OCI-LY7 (cell line): ENCODE data around the gene TAS2R39. TPM values are rescaled to one million over a fixed set of nuclear protein-coding genes. Genes with fewer than 3 reads are reported as not detected.

Experiments used
- BruUV-seq: library from RNA; stranded (reverse); fragments of 400-500 nt; replicated peaks from 2 replicates; lab custom pipeline; 2021; lab: Mats Ljungman, UMichigan
- CTCF ChIA-PET: fragments of 300-600 bp; sonication (Branson Sonifier 250); formaldehyde crosslinking; loops from one replicate; lab custom pipeline; 2022; ENCODE audit warnings: antibody characterized with exemption; ENCODE audit not compliant: unreplicated experiment; lab: Charles Lee
- POLR2A ChIA-PET: fragments of 300-600 bp; sonication (Branson Sonifier 250); formaldehyde crosslinking; loops from one replicate; lab custom pipeline; 2022; ENCODE audit warnings: antibody characterized with exemption; lab: Charles Lee
- DNase-seq: peaks from one replicate; pipeline ENCODE4 v3.0.0-alpha.2; 2015; ENCODE audit warnings: low spot score
- H2AFZ ChIP-seq: fragments of 200-600 bp; sonication (generic), shearing (Covaris generic); 2 replicates; pipeline ENCODE4 v1.6.1; 2014; ENCODE audit warnings: mild to moderate bottlenecking, antibody characterized with exemption, low read length, moderate library complexity
- H3K27ac ChIP-seq: fragments of 200-600 bp; sonication (generic); 2 replicates; pipeline ENCODE4 v1.5.1; 2014; ENCODE audit warnings: mixed run types, low read depth, mild to moderate bottlenecking, moderate library complexity, low read length, inconsistent platforms; ENCODE audit not compliant: poor library complexity, severe bottlenecking
- H3K36me3 ChIP-seq: fragments of 200-600 bp; sonication (generic); 2 replicates; pipeline ENCODE4 v1.6.1; 2014; ENCODE audit warnings: mild to moderate bottlenecking, antibody characterized with exemption, low read length, moderate library complexity, mixed read lengths; ENCODE audit not compliant: insufficient read depth
- H3K4me1 ChIP-seq: fragments of 200-600 bp; sonication (generic); 2 replicates; pipeline ENCODE4 v1.5.1; 2014; ENCODE audit warnings: mild to moderate bottlenecking, low read length; ENCODE audit not compliant: insufficient read depth, poor library complexity, severe bottlenecking
- H3K4me2 ChIP-seq: fragments of 200-600 bp; sonication (generic); 2 replicates; pipeline ENCODE4 v1.6.1; 2014; ENCODE audit warnings: mild to moderate bottlenecking, low read length
- H3K4me3 ChIP-seq: fragments of 200-600 bp; sonication (generic); 2 replicates; pipeline ENCODE4 v1.5.1; 2014; ENCODE audit warnings: mild to moderate bottlenecking, low read depth, low read length; ENCODE audit not compliant: poor library complexity, severe bottlenecking
- H3K79me2 ChIP-seq: fragments of 200-600 bp; sonication (generic); 2 replicates; pipeline ENCODE4 v1.6.1; 2016; ENCODE audit warnings: low read depth, mild to moderate bottlenecking, low read length, moderate library complexity, mixed read lengths; ENCODE audit not compliant: insufficient read depth
- H3K9me2 ChIP-seq: fragments of 200-600 bp; sonication (generic); 2 replicates; pipeline ENCODE4 v1.6.1; 2016; ENCODE audit warnings: mild to moderate bottlenecking, low read length, mixed read lengths; ENCODE audit not compliant: insufficient read depth
- H3K9me3 ChIP-seq: fragments of 200-600 bp; sonication (generic); 2 replicates; pipeline ENCODE4 v1.6.1; 2014; ENCODE audit warnings: mild to moderate bottlenecking, mixed run types, low read length, mixed read lengths
- H4K20me1 ChIP-seq: fragments of 200-600 bp; sonication (generic); 2 replicates; pipeline ENCODE4 v1.6.1; 2014; ENCODE audit warnings: mild to moderate bottlenecking, antibody characterized with exemption, low read length, moderate library complexity, mixed read lengths; ENCODE audit not compliant: insufficient read depth
- CTCF ChIP-seq: fragments of 200-600 bp; sonication (generic); conservative IDR thresholded peaks from 2 replicates; pipeline ENCODE4 v1.5.1; 2014; ENCODE audit warnings: mild to moderate bottlenecking, antibody characterized with exemption, low read length, moderate library complexity, mixed read lengths
- EZH2phosphoT487 ChIP-seq: fragments of 200-600 bp; sonication (generic); IDR thresholded peaks from 2 replicates; pipeline ENCODE4 v1.6.1; 2018; ENCODE audit warnings: low read depth, borderline replicate concordance, mild to moderate bottlenecking, mixed run types, antibody characterized with exemption, low read length, moderate library complexity, mixed read lengths
- intact Hi-C: fragments of 100-400 bp; cut with micrococcal nuclease; formaldehyde crosslinking; loops from one replicate; pipeline ENCODE4 v1.10.0; 2022; ENCODE audit not compliant: unreplicated experiment
- total RNA-seq, 2 experiments: library from RNA; depleted of rRNA in 1 of 2; stranded (reverse); fragments of >200 nt in 1 of 2; shearing (Covaris generic) in 1 of 2; gene quantifications; 2 replicates each; pipeline ENCODE4 v1.2.3, GENCODE V29; 2014 to 2022

Gene TAS2R39
- total RNA-seq, 2 experiments from 2014 or later, result not detected

GRCh38 chr7:143221286-143221685 is 38.1 kb downstream of the TAS2R39 start:
- no peaks in the 10 kb centered on the region for H3K36me3 ChIP-seq
- no peak for DNase-seq
- H3K9me3 ChIP-seq, result no peaks in the 10 kb centered on the region
- TF ChIP-seq EZH2phosphoT487, result no peak
- no peak for TF ChIP-seq CTCF
- H3K27ac ChIP-seq, result no peak overlapping the region
- H3K4me2 ChIP-seq, result no peak overlapping the region
- no peak overlapping the region for H3K4me3 ChIP-seq
- no peak overlapping the region for H2AFZ ChIP-seq
- no peaks in the 10 kb centered on the region for H3K9me2 ChIP-seq
- H3K4me1 ChIP-seq, result no peaks in the 10 kb centered on the region
- POLR2A ChIA-PET, result no interaction called here
- no peaks in the 10 kb centered on the region for H4K20me1 ChIP-seq
- CTCF ChIA-PET, result no interaction called here
- BruUV-seq, result no TSS peak
- intact Hi-C loops, result no loop called here
- no peaks in the 10 kb centered on the region for H3K79me2 ChIP-seq

- POLR2A ChIA-PET, result no interaction called here
- no peaks in the 10 kb centered on the region for H3K4me1 ChIP-seq
- BruUV-seq, result no TSS peak
- DNase-seq, result no peak
- no peaks in the 10 kb centered on the region for H3K9me2 ChIP-seq
- CTCF ChIA-PET, result no interaction called here
- no peaks in the 10 kb centered on the region for H3K36me3 ChIP-seq
- H3K79me2 ChIP-seq, result no peaks in the 10 kb centered on the region
- intact Hi-C loops, result no loop called here
- H3K4me2 ChIP-seq, result no peak within 1 kb of the TSS
- no peak within 1 kb of the TSS for H2AFZ ChIP-seq
- no peaks in the 10 kb centered on the region for H4K20me1 ChIP-seq
- H3K4me3 ChIP-seq, result no peak within 1 kb of the TSS
- no peak within 1 kb of the TSS for H3K27ac ChIP-seq
- no peaks in the 10 kb centered on the region for H3K9me3 ChIP-seq
- TF ChIP-seq CTCF (no peak), EZH2phosphoT487 (no peak)
Observed at GRCh38 chr7:143221737-143222136, 38.5 kb downstream of the TAS2R39 start, which contains the start of gene TAS2R40. Gene TAS2R40 (plus strand): TSS chr7:143222037. CDS start chr7:143222079, 42 bp downstream.

GRCh38 chr7:143222782-143223181 is 39.6 kb downstream of the TAS2R39 start:
- no peak for TF ChIP-seq CTCF
- no peak for TF ChIP-seq EZH2phosphoT487
- Histone ChIP-seq H3K27ac (no peak overlapping the region), H3K36me3 (no peaks in the 10 kb centered on the region), H3K4me2 (no peak overlapping the region), H4K20me1 (no peaks in the 10 kb centered on the region), H3K9me2 (no peaks in the 10 kb centered on the region), H3K79me2 (no peaks in the 10 kb centered on the region), H3K4me3 (no peak overlapping the region), H3K9me3 (no peaks in the 10 kb centered on the region), H3K4me1 (no peaks in the 10 kb centered on the region), H2AFZ (no peak overlapping the region)
- no peak for DNase-seq
- intact Hi-C loops, result no loop called here
- ChIA-PET CTCF (no interaction called here), POLR2A (interaction anchor here (0.6 kb wide), 1 partner anchor 591 kb away, joined by 3 read pairs; no protein-coding TSS in a partner anchor)
- BruUV-seq, result no TSS peak
